Kidney epithelial cell (primary cell): ENCODE data around the gene C1orf216. TPM values are rescaled to one million over a fixed set of nuclear protein-coding genes. Genes with fewer than 3 reads are reported as not detected.

Experiments used
- DNase-seq: peaks from one replicate; pipeline ENCODE4 v3.0.0-alpha.2; 2010; ENCODE audit warnings: low read depth
- H3K27me3 ChIP-seq: 2 replicates; pipeline ENCODE4 v1.6.0; 2011; ENCODE audit warnings: low read length; ENCODE audit not compliant: control insufficient read depth, insufficient read depth
- H3K36me3 ChIP-seq: 2 replicates; pipeline ENCODE4 v1.5.1; 2011; ENCODE audit warnings: low read length; ENCODE audit not compliant: control insufficient read depth, insufficient read depth
- H3K4me3 ChIP-seq: 2 replicates; pipeline ENCODE4 v1.5.1; 2011; ENCODE audit warnings: low read depth, mild to moderate bottlenecking, control low read depth, low read length
- CTCF ChIP-seq: IDR thresholded peaks from 2 replicates; pipeline ENCODE4 v1.5.1; 2011; ENCODE audit warnings: mild to moderate bottlenecking, moderate library complexity, low read length, control low read depth, inconsistent platforms; ENCODE audit not compliant: insufficient read depth, poor library complexity, severe bottlenecking
- total RNA-seq: library from RNA; depleted of rRNA; stranded (reverse); fragments of >200 nt; gene quantifications from 2 replicates; pipeline ENCODE4 v1.2.3, GENCODE V29; 2015

Gene C1orf216
- total RNA-seq, 1 donor from 2014 or later, result 9.2 TPM

DNA sequence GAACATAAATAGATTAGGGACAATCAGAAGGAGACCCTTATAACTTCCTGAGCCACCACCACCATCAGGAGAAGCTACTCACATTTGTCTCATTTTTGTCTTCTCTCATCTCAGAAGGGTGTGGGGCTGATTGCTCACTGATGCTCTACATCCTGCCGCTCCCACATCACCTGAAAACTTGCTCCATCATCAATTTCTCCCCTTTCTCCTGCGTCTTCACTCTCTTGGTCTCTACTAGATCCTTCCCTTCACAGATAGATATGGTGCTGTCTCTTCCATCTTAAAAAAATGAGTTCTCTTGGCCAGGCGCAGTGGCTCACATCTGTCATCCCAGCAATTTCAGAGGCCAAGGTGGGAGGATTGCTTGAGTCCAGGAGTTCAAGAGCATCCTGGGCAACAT is 38.4 kb downstream of the C1orf216 start:
- Histone ChIP-seq H3K36me3 (no peaks in the 10 kb centered on the region), H3K27me3 (peaks cover 13% of the 10 kb centered on the region), H3K4me3 (no peak overlapping the region)
- no peak for DNase-seq
- no peak for TF ChIP-seq CTCF

DNA sequence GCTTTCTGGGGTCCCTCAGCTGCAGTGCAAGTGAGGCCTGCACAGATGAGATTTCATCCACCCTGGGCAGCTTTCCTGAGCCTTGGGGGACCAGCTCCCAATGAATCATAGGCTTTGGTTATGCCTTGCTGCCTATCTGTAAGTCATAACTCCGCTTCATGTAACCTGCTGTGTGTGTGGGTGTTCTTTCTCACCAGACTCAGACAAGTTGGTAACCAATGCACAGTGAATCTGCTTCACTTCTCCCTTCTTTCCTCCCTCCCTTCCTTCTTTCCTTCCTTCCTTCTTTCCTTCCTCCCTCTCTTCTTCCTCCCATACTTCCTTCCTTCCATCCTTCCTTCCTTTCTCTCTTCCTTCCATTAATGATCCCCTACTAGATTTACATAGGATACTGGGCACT is 42.9 kb downstream of the C1orf216 start:
- peak; percentile 34 for DNase-seq
- TF ChIP-seq CTCF, result no peak
- H3K4me3 ChIP-seq, result no peak overlapping the region

GRCh38 chr1:35674111-35674510 is 44.6 kb downstream of the C1orf216 start:
- Histone ChIP-seq H3K4me3 (no peak overlapping the region), H3K36me3 (no peaks in the 10 kb centered on the region), H3K27me3 (peaks cover 1% of the 10 kb centered on the region)
- no peak for TF ChIP-seq CTCF
- no peak for DNase-seq

More for the DNA sequence above, 42.9 kb downstream of the C1orf216 start:
- Histone ChIP-seq H3K27me3 (peaks cover 3% of the 10 kb centered on the region), H3K36me3 (no peaks in the 10 kb centered on the region)

- peaks cover 4% of the 10 kb centered on the region for H3K27me3 ChIP-seq
- no peak for DNase-seq
- no peak for TF ChIP-seq CTCF
These were observed 46.6 kb downstream of the C1orf216 start for GRCh38 chr1:35672116-35672515.

GRCh38 chr1:35668506-35668905 is 50.2 kb downstream of the C1orf216 start:
- Histone ChIP-seq H3K27me3 (peaks cover 9% of the 10 kb centered on the region), H3K4me3 (no peak overlapping the region), H3K36me3 (no peaks in the 10 kb centered on the region)
- DNase-seq, result no peak
- TF ChIP-seq CTCF, result no peak

More at GRCh38 chr1:35672116-35672515, 46.6 kb downstream of the C1orf216 start:
- H3K4me3 ChIP-seq, result no peak overlapping the region
- no peaks in the 10 kb centered on the region for H3K36me3 ChIP-seq

DNA sequence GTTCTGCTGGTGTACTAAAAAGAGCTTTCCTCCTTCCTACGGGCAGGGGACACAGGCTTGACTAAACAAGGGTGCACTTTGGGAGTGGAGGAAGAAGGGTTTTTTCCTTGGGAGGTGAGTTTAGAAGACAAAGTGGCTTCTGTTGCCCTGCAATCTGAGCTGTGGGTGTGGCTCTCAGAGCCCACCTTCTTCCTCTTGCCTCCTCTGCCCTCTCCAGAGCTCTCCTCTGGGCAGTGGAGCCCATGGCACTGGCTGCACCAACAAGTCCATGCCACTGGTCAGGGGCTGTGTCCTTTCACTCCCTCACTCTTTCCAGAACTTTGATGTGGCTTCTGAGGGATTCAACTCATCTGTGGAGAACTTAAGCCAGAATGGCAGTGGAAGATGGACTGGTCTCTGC is 51.8 kb downstream of the C1orf216 start:
- no peak overlapping the region for H3K4me3 ChIP-seq
- TF ChIP-seq CTCF, result no peak

More for the DNA sequence above, 51.8 kb downstream of the C1orf216 start:
- DNase-seq, result no peak
- Histone ChIP-seq H3K36me3 (no peaks in the 10 kb centered on the region), H3K27me3 (peaks cover 9% of the 10 kb centered on the region)
